KOPT-K1 (cell line): ENCODE results near the gene XKR3.
"Not testable (repeated sequence)": the region's sequence is repeated elsewhere in the genome, so short reads cannot be mapped to it uniquely, and the experiment has no call there.

Source experiments
- H3K27ac ChIP-seq: fragments of 200-600 bp; sonication (generic); 2 replicates; pipeline ENCODE4 v1.5.1; 2016; ENCODE audit warnings: antibody characterized with exemption, mild to moderate bottlenecking, low read depth, low read length; ENCODE audit not compliant: poor library complexity, severe bottlenecking
- H3K36me3 ChIP-seq: fragments of 200-600 bp; sonication (generic); 2 replicates; pipeline ENCODE4 v1.5.1; 2017; ENCODE audit warnings: antibody characterized with exemption, mild to moderate bottlenecking, low read length, moderate library complexity; ENCODE audit not compliant: insufficient read depth
- H3K9me3 ChIP-seq: fragments of 200-600 bp; sonication (generic); 2 replicates; pipeline ENCODE4 v1.5.1; 2017; ENCODE audit warnings: antibody characterized with exemption, low read length, mild to moderate bottlenecking; ENCODE audit not compliant: insufficient read depth, poor library complexity, severe bottlenecking

The XKR3 gene

GRCh38 chr22:16824716-16825687 lies at the start of gene XKR3:
Gene XKR3 (minus strand): TSS chr22:16825411. CDS start chr22:16808073, 17,338 bp downstream.
- Histone ChIP-seq H3K27ac (peak within 1 kb of the TSS; percentile 71), H3K36me3 (no peaks in the 10 kb centered on the region), H3K9me3 (peaks cover 4% of the 10 kb centered on the region)

DNA sequence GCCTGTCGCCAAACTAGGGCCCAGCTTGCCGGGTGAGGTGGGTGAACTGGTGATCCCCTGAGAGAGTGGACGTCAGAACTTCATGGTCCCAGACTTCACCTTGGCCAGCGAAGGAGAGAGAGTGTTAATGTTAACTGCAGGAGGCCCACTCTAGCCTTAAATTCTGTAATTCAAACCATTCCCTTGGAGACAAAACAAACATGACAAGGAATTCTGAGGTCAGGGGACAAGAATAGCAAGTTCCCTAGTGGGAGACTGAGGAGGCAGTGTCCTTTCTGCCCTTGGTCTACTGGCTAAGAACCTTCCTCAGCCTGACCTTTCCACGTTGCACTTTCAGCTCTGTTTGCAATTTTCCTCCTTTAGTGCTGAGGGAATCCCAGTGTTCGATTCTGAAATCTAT lies 44.4 kb upstream of the XKR3 start:
- not testable (repeated sequence) for H3K9me3 ChIP-seq, H3K27ac ChIP-seq, H3K36me3 ChIP-seq

- no peaks in the 10 kb centered on the region for H3K9me3 ChIP-seq
- no peak overlapping the region for H3K27ac ChIP-seq
- H3K36me3 ChIP-seq: no peaks in the 10 kb centered on the region
Observed at GRCh38 chr22:16866167-16866566, 41.0 kb upstream of the XKR3 start.

DNA sequence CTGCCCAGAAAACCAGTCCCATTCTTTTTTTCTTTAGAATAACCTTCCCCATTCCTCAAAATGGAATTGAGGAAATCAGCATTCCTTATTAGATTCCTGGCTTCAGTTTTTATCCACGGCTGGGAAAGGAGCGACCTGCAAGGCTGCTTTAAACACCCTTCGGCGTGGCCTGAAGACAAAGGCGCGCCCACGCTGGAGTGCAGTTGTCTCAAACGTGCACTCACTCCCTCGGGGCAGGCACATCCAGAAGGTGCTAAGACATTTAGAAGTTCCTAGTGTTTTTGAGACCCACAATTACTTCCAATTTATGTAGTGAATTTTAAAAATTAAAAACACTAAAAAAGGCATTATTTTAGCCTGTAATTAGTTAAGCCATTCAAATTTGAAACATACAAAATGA lies 31.6 kb upstream of the XKR3 start:
- not testable (repeated sequence) for H3K36me3 ChIP-seq, H3K9me3 ChIP-seq, H3K27ac ChIP-seq

DNA sequence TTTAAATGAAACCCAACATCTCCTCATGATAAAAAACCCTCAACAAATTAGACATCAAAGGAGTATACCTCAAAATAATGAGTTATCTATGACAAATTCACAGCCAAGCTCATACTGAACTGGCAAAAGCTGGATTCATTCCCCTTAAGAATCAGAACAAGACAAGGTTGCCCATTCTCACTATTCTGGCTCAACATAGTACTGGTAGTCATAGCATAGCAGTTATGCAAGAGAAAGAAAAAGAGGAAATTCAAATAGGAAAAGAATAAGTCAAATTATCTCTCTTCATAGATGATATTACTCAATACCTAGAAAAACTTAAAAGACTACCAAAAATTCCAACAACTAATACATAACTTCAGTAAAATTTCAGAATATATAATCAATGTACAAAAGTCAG lies 29.4 kb upstream of the XKR3 start:
- Histone ChIP-seq H3K36me3 (no peaks in the 10 kb centered on the region), H3K9me3 (no peaks in the 10 kb centered on the region), H3K27ac (no peak overlapping the region)

GRCh38 chr22:16851268-16851996 lies 26.2 kb upstream of the XKR3 start:
- not testable (repeated sequence) for H3K36me3 ChIP-seq, H3K9me3 ChIP-seq, H3K27ac ChIP-seq

DNA sequence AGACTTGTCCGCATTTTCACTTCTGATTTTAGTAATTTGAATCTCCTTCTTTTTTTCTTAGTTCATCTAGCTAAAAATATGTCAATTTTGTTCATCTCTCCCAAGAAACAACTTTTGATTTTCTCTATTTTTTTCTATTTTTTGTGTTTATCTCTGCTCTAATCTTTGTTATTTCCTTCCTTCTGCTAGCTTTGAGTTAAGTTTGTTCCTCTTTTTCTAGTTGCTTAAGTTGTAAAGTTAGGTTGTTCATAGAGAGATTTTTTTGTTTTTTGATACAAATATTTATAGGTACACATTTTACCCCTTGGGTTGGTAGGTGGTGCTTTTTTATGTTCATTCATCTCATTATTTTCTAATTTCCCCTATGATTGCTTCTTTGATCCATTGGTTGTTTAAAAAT lies 22.1 kb upstream of the XKR3 start:
- no peak overlapping the region for H3K27ac ChIP-seq
- no peaks in the 10 kb centered on the region for H3K36me3 ChIP-seq
- peaks cover 18% of the 10 kb centered on the region for H3K9me3 ChIP-seq

DNA sequence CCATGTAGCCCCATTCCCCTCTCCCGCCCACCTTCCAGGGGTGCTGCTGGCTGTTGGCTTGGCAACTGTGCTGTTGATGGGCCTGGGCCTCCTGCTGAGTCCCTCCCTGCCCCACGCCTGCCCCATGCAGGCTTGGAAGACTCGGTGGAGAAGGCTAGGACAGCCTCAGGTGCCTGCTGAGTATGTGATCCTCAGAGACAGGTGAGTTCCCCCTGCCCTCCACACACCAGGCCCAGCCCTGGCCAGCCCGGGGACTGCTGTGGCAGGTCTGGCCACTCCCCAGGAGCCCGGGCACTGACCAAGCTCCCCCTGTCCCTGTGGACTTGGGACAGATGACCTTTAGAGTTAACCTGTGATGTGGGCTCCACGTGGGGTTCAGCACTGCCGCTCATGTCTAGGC lies 20.7 kb upstream of the XKR3 start:
- H3K27ac ChIP-seq: no peak overlapping the region
- no peaks in the 10 kb centered on the region for H3K36me3 ChIP-seq

GRCh38 chr22:16845465-16845864 lies 20.3 kb upstream of the XKR3 start:
- Histone ChIP-seq H3K36me3 (no peaks in the 10 kb centered on the region), H3K9me3 (peaks cover 18% of the 10 kb centered on the region), H3K27ac (no peak overlapping the region)

More for the DNA sequence above, 20.7 kb upstream of the XKR3 start:
- peaks cover 18% of the 10 kb centered on the region for H3K9me3 ChIP-seq

GRCh38 chr22:16844529-16844928 lies 19.3 kb upstream of the XKR3 start:
- H3K36me3 ChIP-seq: no peaks in the 10 kb centered on the region
- no peak overlapping the region for H3K27ac ChIP-seq
- peaks cover 18% of the 10 kb centered on the region for H3K9me3 ChIP-seq

DNA sequence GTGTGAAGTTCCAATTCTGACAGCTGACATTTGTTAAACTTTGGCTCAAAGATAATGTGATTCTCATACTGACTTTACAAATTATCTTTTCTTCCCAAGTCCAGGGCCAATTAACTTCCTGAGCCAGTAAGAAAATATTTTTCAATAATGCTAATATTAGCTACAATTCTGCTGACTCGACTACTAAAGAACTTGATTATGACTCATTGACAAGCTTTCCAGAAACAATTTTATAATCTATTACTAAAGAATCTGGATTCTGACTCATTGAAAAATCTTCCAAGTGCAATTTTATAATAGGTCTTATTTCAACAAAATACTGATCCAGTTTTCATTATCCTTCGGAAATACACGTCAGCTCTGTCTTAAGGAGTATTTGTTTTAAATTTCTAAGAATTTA lies 12.9 kb upstream of the XKR3 start:
- no peak overlapping the region for H3K27ac ChIP-seq
- no peaks in the 10 kb centered on the region for H3K36me3 ChIP-seq
- no peaks in the 10 kb centered on the region for H3K9me3 ChIP-seq

- H3K36me3 ChIP-seq: no peaks in the 10 kb centered on the region
- no peak overlapping the region for H3K27ac ChIP-seq
- H3K9me3 ChIP-seq: no peaks in the 10 kb centered on the region
Observed at GRCh38 chr22:16834971-16835370, 9.8 kb upstream of the XKR3 start.

DNA sequence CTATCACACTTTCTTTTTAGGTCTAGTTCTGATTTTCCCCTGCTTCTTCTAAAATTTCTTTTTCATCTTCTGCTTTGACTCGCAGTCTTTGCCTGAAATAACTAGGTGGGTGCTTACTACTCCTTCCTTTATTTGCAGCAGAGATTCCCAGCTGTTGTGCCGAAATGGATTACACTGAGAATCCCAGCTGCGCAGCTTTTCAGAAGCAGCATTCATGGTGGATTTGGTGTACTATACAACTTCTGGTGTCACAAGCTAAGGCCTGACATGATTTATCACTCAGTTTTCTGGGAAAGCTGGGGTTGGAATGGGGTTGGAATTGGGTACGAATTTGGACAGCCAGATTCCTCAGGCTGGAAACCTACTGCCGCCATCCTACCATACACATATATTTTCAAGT lies 6.0 kb upstream of the XKR3 start:
- Histone ChIP-seq H3K9me3 (no peaks in the 10 kb centered on the region), H3K36me3 (no peaks in the 10 kb centered on the region), H3K27ac (no peak overlapping the region)

DNA sequence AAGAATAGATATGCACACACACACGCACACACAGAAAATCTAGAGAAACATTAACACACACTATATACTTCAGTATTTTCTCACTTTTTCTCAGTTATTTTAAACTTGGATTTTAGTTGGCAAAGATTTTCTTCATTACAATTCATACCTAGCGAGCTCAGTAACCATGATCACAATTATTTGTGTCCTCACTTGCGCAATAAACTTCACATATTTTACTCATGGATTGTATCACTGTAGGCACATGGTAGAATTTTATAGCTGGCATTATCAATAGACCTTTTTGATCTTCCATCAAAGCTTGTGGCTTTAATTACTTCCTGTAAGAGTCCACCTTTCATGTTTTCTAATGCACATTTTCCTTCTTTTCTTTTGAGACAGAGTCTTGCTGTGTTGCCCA lies 4.8 kb upstream of the XKR3 start:
- Histone ChIP-seq H3K27ac (no peak overlapping the region), H3K36me3 (no peaks in the 10 kb centered on the region), H3K9me3 (no peaks in the 10 kb centered on the region)

DNA sequence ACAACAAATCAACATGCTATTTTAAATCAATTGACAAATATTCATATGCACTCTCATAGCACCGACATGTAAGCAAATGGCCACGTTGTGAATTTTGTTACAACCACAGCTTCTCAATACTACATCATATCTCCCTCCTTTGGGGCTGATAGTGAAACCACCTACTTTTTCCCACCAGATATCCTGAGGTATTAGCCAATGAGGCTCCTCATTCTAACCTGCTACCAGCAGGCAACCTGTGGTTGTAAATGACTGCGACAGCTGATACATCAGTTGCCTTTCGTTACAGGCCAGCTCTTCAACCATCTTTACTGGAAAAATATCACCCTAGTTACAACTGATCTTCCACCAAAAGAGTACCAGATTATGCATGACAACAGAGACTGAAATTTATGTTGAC lies 3.7 kb upstream of the XKR3 start:
- Histone ChIP-seq H3K27ac (no peak overlapping the region), H3K9me3 (no peaks in the 10 kb centered on the region), H3K36me3 (no peaks in the 10 kb centered on the region)
